HG03378 (cell line): ENCODE measurements around the gene KIF26A.

Experiments
- ATAC-seq: cut with Tn5 transposase; IDR thresholded peaks from one replicate; pipeline ENCODE4 v1.9.1; 2021; ENCODE audit warnings: mild to moderate bottlenecking, moderate library complexity; ENCODE audit not compliant: unreplicated experiment

The KIF26A gene

GRCh38 chr14:104154246-104154645 lies 15.9 kb downstream of the KIF26A start:
- ATAC-seq = no peak

GRCh38 chr14:104155513-104155912 lies 17.1 kb downstream of the KIF26A start:
- ATAC-seq = no peak

- ATAC-seq = no peak
These were observed 17.8 kb downstream of the KIF26A start for GRCh38 chr14:104156142-104156541.

GRCh38 chr14:104157016-104157928 lies 18.9 kb downstream of the KIF26A start:
- no peak for ATAC-seq

- no peak for ATAC-seq
These were observed 20.7 kb downstream of the KIF26A start for GRCh38 chr14:104158827-104159798.

- ATAC-seq = no peak
These were observed 21.6 kb downstream of the KIF26A start for GRCh38 chr14:104159990-104160389.

- ATAC-seq = no peak
These were observed 23.4 kb downstream of the KIF26A start for GRCh38 chr14:104161602-104162367.

GRCh38 chr14:104162495-104162894 lies 24.1 kb downstream of the KIF26A start:
- no peak for ATAC-seq

- ATAC-seq = no peak
These were observed 25.2 kb downstream of the KIF26A start for GRCh38 chr14:104163541-104163940.

GRCh38 chr14:104164041-104164440 lies 25.7 kb downstream of the KIF26A start:
- ATAC-seq = no peak

GRCh38 chr14:104164512-104164911 lies 26.1 kb downstream of the KIF26A start:
- no peak for ATAC-seq

- no peak for ATAC-seq
These were observed 28.3 kb downstream of the KIF26A start for GRCh38 chr14:104166698-104167097.

- no peak for ATAC-seq
These were observed 30.2 kb downstream of the KIF26A start for GRCh38 chr14:104168603-104169002.

GRCh38 chr14:104169005-104169698 lies 30.8 kb downstream of the KIF26A start:
- ATAC-seq = no peak

GRCh38 chr14:104169699-104170479 lies 31.5 kb downstream of the KIF26A start:
- no peak for ATAC-seq

- no peak for ATAC-seq
These were observed 32.8 kb downstream of the KIF26A start for GRCh38 chr14:104171029-104171697.

GRCh38 chr14:104171895-104172294 lies 33.5 kb downstream of the KIF26A start:
- no peak for ATAC-seq

- ATAC-seq = no peak
These were observed 34.0 kb downstream of the KIF26A start for GRCh38 chr14:104172349-104172748.

GRCh38 chr14:104172880-104173279 lies 34.5 kb downstream of the KIF26A start:
- ATAC-seq = no peak
